Spleen (tissue), 7 donors: Measurements from ENCODE around the gene PTPRM.

ENCODE experiments used
- POLR2A ChIP-seq, 3 donors: fragments of 450-650 bp; IDR thresholded peaks; one replicate each; pipeline ENCODE4 v1.5.1; 2017; ENCODE audit warnings: antibody characterized with exemption in 3 of 3, mild to moderate bottlenecking in 1 of 3
- POLR2AphosphoS5 ChIP-seq, 3 donors: sonication (generic); formaldehyde crosslinking; IDR thresholded peaks; one replicate each; pipeline ENCODE4 v1.5.1; 2017; ENCODE audit warnings: antibody characterized with exemption in 3 of 3
- TF ChIP-seq, protein P1 (sequence below), 11 experiments: fragments of 200-600 bp in 7 of 11; fragments of 450-650 bp in 4 of 11; sonication (generic) in 4 of 11; IDR thresholded peaks in 8 of 11; conservative IDR thresholded peaks in 3 of 11; 1 replicate in 7 of 11; 2 replicates in 4 of 11; pipeline versions ENCODE4 v1.4.0 to v1.8.0; 2016 to 2021; ENCODE audit warnings: antibody characterized with exemption in 11 of 11, inconsistent platforms in 4 of 11, mild to moderate bottlenecking in 1 of 11
- donor health status: DM: no; HTN: no; CAD: no; lungs with moderate emphysema.
- donor health status: DM: no; HTN: no; CAD: no.
- donor health status: DM: no; HTN: no; CAD: no.

DNA sequence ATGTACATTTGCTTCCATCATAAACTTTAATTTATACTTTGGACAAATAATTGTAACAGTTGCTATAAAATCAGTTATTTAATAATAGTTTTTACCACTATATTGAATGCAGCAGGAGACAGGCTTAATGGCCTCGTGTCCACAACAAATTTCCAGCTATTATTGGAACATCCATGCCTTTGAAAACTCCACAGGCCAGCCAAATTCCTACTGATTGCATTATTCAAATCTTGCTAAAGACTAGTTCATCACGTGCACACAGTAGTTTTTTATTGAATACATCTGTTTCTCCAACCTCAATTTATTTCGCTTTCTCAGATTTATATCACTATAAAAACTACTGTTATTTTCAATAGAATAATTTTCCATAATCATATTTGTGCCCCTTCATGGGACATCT lies 18.4 kb upstream of the PTPRM start:
- TF ChIP-seq, protein P1, sequence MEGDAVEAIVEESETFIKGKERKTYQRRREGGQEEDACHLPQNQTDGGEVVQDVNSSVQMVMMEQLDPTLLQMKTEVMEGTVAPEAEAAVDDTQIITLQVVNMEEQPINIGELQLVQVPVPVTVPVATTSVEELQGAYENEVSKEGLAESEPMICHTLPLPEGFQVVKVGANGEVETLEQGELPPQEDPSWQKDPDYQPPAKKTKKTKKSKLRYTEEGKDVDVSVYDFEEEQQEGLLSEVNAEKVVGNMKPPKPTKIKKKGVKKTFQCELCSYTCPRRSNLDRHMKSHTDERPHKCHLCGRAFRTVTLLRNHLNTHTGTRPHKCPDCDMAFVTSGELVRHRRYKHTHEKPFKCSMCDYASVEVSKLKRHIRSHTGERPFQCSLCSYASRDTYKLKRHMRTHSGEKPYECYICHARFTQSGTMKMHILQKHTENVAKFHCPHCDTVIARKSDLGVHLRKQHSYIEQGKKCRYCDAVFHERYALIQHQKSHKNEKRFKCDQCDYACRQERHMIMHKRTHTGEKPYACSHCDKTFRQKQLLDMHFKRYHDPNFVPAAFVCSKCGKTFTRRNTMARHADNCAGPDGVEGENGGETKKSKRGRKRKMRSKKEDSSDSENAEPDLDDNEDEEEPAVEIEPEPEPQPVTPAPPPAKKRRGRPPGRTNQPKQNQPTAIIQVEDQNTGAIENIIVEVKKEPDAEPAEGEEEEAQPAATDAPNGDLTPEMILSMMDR (IDR thresholded peaks at IDR 0.05 in 8 of 11, conservative IDR thresholded peaks at IDR 0.05 in 3 of 11), result no peak
- no peak for TF ChIP-seq POLR2AphosphoS5 (IDR thresholded peaks at IDR 0.05)
- TF ChIP-seq POLR2A (IDR thresholded peaks at IDR 0.05), result no peak
